Measurements from ENCODE around the gene HDAC7. TPM values are rescaled to one million over a fixed set of nuclear protein-coding genes. Genes with fewer than 3 reads are reported as not detected.

Gene HDAC7
- total and polyA plus RNA-seq, 2 of the 13 experiments (the other 11 are each of a cell fraction or from before 2014, with no cell fraction given) = 4.6 to 10.8 TPM

GRCh38 chr12:47742253-47742825, 77.4 kb downstream of the HDAC7 start (continued):
- TF ChIP-seq GMEB2 (CRISPR knock-in tag; IDR thresholded peaks at IDR 0.05; ENCODE audit: low read depth) = no peak
- TF ChIP-seq MXD4 (CRISPR knock-in tag; IDR thresholded peaks at IDR 0.05) = no peak
- TF ChIP-seq RFXANK (CRISPR knock-in tag; IDR thresholded peaks at IDR 0.05) = no peak
- no peak for TF ChIP-seq TFE3 (CRISPR knock-in tag; IDR thresholded peaks at IDR 0.05)
- peak; percentile 92 for TF ChIP-seq HNF4A (CRISPR knock-in tag; IDR thresholded peaks at IDR 0.05)
- 0 out of 2 replicates have a peak, but pooled peaks have one; percentile 34 for TF ChIP-seq ZNF691 (CRISPR knock-in tag; IDR thresholded peaks at IDR 0.05; ENCODE audit: borderline replicate concordance, low read depth)
- TF ChIP-seq PAX8 (CRISPR knock-in tag; IDR thresholded peaks at IDR 0.05; ENCODE audit: borderline replicate concordance) = no peak
- TF ChIP-seq SKI (IDR thresholded peaks at IDR 0.05; ENCODE audit: partially characterized antibody) = no peak
- TF ChIP-seq XBP1 (CRISPR knock-in tag; IDR thresholded peaks at IDR 0.05) = no peak
- no peak for TF ChIP-seq HNF1B (CRISPR knock-in tag; IDR thresholded peaks at IDR 0.05)
- no peak for TF ChIP-seq STAT6 (CRISPR knock-in tag; IDR thresholded peaks at IDR 0.05; ENCODE audit: borderline replicate concordance)
- no peak for TF ChIP-seq ARNT2 (CRISPR knock-in tag; IDR thresholded peaks at IDR 0.05; ENCODE audit: low read depth)
- TF ChIP-seq JDP2 (CRISPR knock-in tag; IDR thresholded peaks at IDR 0.05; ENCODE audit: borderline replicate concordance) = no peak
- 0 out of 2 replicates have a peak, but pooled peaks have one; percentile 22 for TF ChIP-seq UBTF (CRISPR knock-in tag; IDR thresholded peaks at IDR 0.05)
- TF ChIP-seq ZBTB33 (CRISPR knock-in tag; IDR thresholded peaks at IDR 0.05) = no peak
- no peak for TF ChIP-seq ZNF24 (IDR thresholded peaks at IDR 0.05)

Data from HepG2 (cell line).